ENCODE measurements around the gene TRAPPC8.

DNA sequence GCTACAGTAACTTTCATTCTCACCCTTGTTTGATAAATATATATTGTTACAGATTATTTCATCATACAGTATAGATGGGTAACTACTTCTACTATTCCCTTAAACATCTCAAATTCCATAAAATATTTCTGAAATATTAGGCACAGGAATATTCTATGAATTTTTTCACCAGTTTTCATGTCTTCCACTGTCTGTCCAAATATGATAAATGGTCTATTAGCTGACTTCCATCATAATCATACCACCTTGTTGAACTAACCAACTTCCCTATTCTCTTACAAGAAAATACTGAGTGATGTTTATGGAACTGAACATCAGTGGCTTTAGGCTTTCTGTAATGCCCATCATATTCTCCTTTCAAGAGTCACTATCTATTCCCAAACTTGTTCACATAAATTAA, 82.4 kb downstream of the TRAPPC8 start:
- TF ChIP-seq NFRKB (IDR thresholded peaks at IDR 0.05) (no peak), SP1 (IDR thresholded peaks at IDR 0.05) (no peak), TARDBP (IDR thresholded peaks at IDR 0.05) (no peak)

Data from HEK293T (cell line).